H1 (cell line): ENCODE results near the gene IYD. TPM values are rescaled to one million over a fixed set of nuclear protein-coding genes. Genes with fewer than 3 reads are reported as not detected.

Source experiments
- CTCF ChIA-PET: fragments of 300-600 bp; sonication (Branson Sonifier 250); formaldehyde crosslinking; loops from one replicate; lab custom pipeline; 2021; ENCODE audit not compliant: partially characterized antibody; lab: Charles Lee
- POLR2A ChIA-PET: fragments of 300-600 bp; sonication (Branson Sonifier 250); formaldehyde crosslinking; loops from one replicate; lab custom pipeline; 2021; ENCODE audit warnings: inconsistent platforms; ENCODE audit not compliant: partially characterized antibody; lab: Charles Lee
- DNase-seq, 2 experiments: peaks; one replicate each; pipeline versions ENCODE4 v3.0.0 to v3.0.0-alpha.2; 2010 to 2022; ENCODE audit warnings: low spot score in 2 of 2, low read depth in 1 of 2, mixed read lengths in 1 of 2
- FAIRE-seq: peaks from 2 replicates; lab custom pipeline; 2011; peaks lifted over from hg19 to GRCh38; lab: Jason Lieb, UNC
- H2AFZ ChIP-seq: 2 replicates; pipeline ENCODE4 v1.8.1; 2012; ENCODE audit warnings: low read length, inconsistent platforms
- H2AK5ac ChIP-seq: 2 replicates; pipeline ENCODE4 v1.6.1; 2013; ENCODE audit warnings: low read depth, low read length
- H2BK120ac ChIP-seq: replicated peaks from 2 replicates; pipeline ENCODE3; 2013; ENCODE audit warnings: low read depth, low read length, inconsistent platforms
- H2BK12ac ChIP-seq: 2 replicates; pipeline ENCODE4 v1.6.1; 2013; ENCODE audit warnings: low read depth, low read length
- H2BK15ac ChIP-seq: 2 replicates; pipeline ENCODE4 v1.6.1; 2013; ENCODE audit warnings: low read length
- H2BK20ac ChIP-seq: 2 replicates; pipeline ENCODE4 v1.6.1; 2013; ENCODE audit warnings: low read length
- H2BK5ac ChIP-seq: 2 replicates; pipeline ENCODE4 v1.6.1; 2013; ENCODE audit warnings: low read depth, low read length
- H3K14ac ChIP-seq: 2 replicates; pipeline ENCODE4 v1.6.1; 2013; ENCODE audit warnings: inconsistent platforms; ENCODE audit not compliant: insufficient read length
- H3K18ac ChIP-seq: 2 replicates; pipeline ENCODE4 v1.6.1; 2013; ENCODE audit warnings: low read length; ENCODE audit errors: extremely low read depth
- H3K23ac ChIP-seq: 2 replicates; pipeline ENCODE4 v1.6.1; 2013; ENCODE audit warnings: inconsistent platforms; ENCODE audit not compliant: insufficient read length
- H3K23me2 ChIP-seq: 2 replicates; pipeline ENCODE4 v1.6.1; 2013; ENCODE audit warnings: low read depth, low read length
- H3K27ac ChIP-seq: 2 replicates; pipeline ENCODE4 v1.6.1; 2011; ENCODE audit warnings: low read depth, low read length, inconsistent platforms
- H3K27me3 ChIP-seq, 4 experiments: replicated peaks in 1 of 4; 1 replicate in 1 of 4; 2 replicates in 3 of 4; pipeline versions ENCODE4 v1.6.1 to v1.8.1; 2011 to 2013; ENCODE audit warnings: low read length in 3 of 4, mild to moderate bottlenecking in 3 of 4, inconsistent platforms in 2 of 4, mixed read lengths in 2 of 4, moderate library complexity in 1 of 4; ENCODE audit not compliant: control insufficient read depth in 3 of 4, insufficient read depth in 3 of 4; ENCODE audit errors: extremely low read depth in 1 of 4
- H3K36me3 ChIP-seq, 4 experiments: 2 replicates each; pipeline versions ENCODE4 v1.6.1 to v1.8.1; 2011 to 2013; ENCODE audit warnings: mild to moderate bottlenecking in 4 of 4, low read length in 3 of 4, moderate library complexity in 2 of 4, control low read depth in 1 of 4, inconsistent platforms in 1 of 4; ENCODE audit not compliant: insufficient read depth in 4 of 4, control insufficient read depth in 2 of 4
- H3K4ac ChIP-seq: replicated peaks from 2 replicates; pipeline ENCODE3; 2013; ENCODE audit warnings: low read length, low read depth, mixed read lengths, inconsistent platforms; ENCODE audit not compliant: insufficient read length
- H3K4me1 ChIP-seq, 4 experiments: replicated peaks in 1 of 4; 1 replicate in 1 of 4; 2 replicates in 3 of 4; pipeline versions ENCODE4 v1.6.1 to v1.8.1; 2011 to 2013; ENCODE audit warnings: low read length in 3 of 4, inconsistent platforms in 2 of 4, mixed read lengths in 1 of 4; ENCODE audit not compliant: insufficient read depth in 4 of 4, control insufficient read depth in 3 of 4
- H3K4me2 ChIP-seq, 2 experiments: 2 replicates each; pipeline versions ENCODE4 v1.6.1 to v1.8.1; 2011 to 2013; ENCODE audit warnings: low read depth in 2 of 2, low read length in 2 of 2, control low read depth in 1 of 2, inconsistent platforms in 1 of 2, mild to moderate bottlenecking in 1 of 2; ENCODE audit not compliant: insufficient read depth in 1 of 2
- H3K4me3 ChIP-seq, 4 experiments: fragments of 200-600, 300-600 bp in 1 of 4; sonication (generic), shearing (Covaris generic), sonication (Bioruptor Twin) in 1 of 4; 2 replicates each; pipeline versions ENCODE4 v1.5.1 to v1.8.1; 2011 to 2016; ENCODE audit warnings: low read length in 4 of 4, low read depth in 3 of 4, control low read depth in 2 of 4, inconsistent platforms in 2 of 4, mild to moderate bottlenecking in 2 of 4, mixed read lengths in 1 of 4, moderate library complexity in 1 of 4; ENCODE audit not compliant: insufficient read depth in 2 of 4; ENCODE audit errors: extremely low read depth in 1 of 4
- H3K56ac ChIP-seq: replicated peaks from 2 replicates; pipeline ENCODE3; 2013; ENCODE audit warnings: low read depth, mild to moderate bottlenecking, mixed read lengths, low read length, inconsistent platforms; ENCODE audit not compliant: insufficient read length
- H3K79me1 ChIP-seq: 2 replicates; pipeline ENCODE4 v1.6.1; 2013; ENCODE audit warnings: low read depth, low read length, control low read depth
- H3K79me2 ChIP-seq, 2 experiments: 2 replicates each; pipeline versions ENCODE4 v1.6.1 to v1.8.1; 2012 to 2013; ENCODE audit warnings: low read length in 2 of 2, mild to moderate bottlenecking in 2 of 2, inconsistent platforms in 1 of 2; ENCODE audit not compliant: insufficient read depth in 2 of 2, control insufficient read depth in 1 of 2
- H3K9ac ChIP-seq, 4 experiments: replicated peaks in 1 of 4; 1 replicate in 1 of 4; 2 replicates in 3 of 4; pipeline versions ENCODE4 v1.6.1 to v1.8.1; 2011 to 2013; ENCODE audit warnings: low read depth in 3 of 4, low read length in 3 of 4, control low read depth in 2 of 4, mild to moderate bottlenecking in 2 of 4, moderate library complexity in 2 of 4, inconsistent platforms in 1 of 4; ENCODE audit errors: extremely low read depth in 1 of 4
- H3K9me3 ChIP-seq, 2 experiments: 2 replicates each; pipeline versions ENCODE4 v1.6.1 to v1.8.1; 2012 to 2013; ENCODE audit warnings: mild to moderate bottlenecking in 2 of 2, moderate library complexity in 2 of 2, control low read depth in 1 of 2, inconsistent platforms in 1 of 2, low read depth in 1 of 2, low read length in 1 of 2, mixed read lengths in 1 of 2; ENCODE audit not compliant: insufficient read depth in 2 of 2
- H4K20me1 ChIP-seq, 2 experiments: replicated peaks in 1 of 2; 2 replicates each; pipeline versions ENCODE3 to v1.8.1; 2011 to 2013; ENCODE audit warnings: inconsistent platforms in 2 of 2, low read length in 2 of 2, mild to moderate bottlenecking in 1 of 2; ENCODE audit not compliant: insufficient read depth in 2 of 2, control insufficient read depth in 1 of 2
- H4K5ac ChIP-seq: 2 replicates; pipeline ENCODE4 v1.6.1; 2013; ENCODE audit warnings: low read length, low read depth, mixed read lengths, inconsistent platforms; ENCODE audit not compliant: insufficient read length
- H4K8ac ChIP-seq: 2 replicates; pipeline ENCODE4 v1.8.0; 2013; ENCODE audit warnings: mild to moderate bottlenecking, moderate library complexity, low read length, inconsistent platforms; ENCODE audit not compliant: insufficient read depth; ENCODE audit errors: extremely low read depth
- H4K91ac ChIP-seq: replicated peaks from 2 replicates; pipeline ENCODE3; 2013; ENCODE audit warnings: low read length, mixed read lengths, inconsistent platforms; ENCODE audit not compliant: insufficient read length
- CTCF ChIP-seq, 3 experiments: IDR thresholded peaks; 1 replicate in 2 of 3; 2 replicates in 1 of 3; pipeline versions ENCODE4 v1.5.1 to v1.6.1; 2011; ENCODE audit warnings: low read length in 3 of 3, mild to moderate bottlenecking in 3 of 3, inconsistent platforms in 2 of 3, low read depth in 1 of 3, moderate library complexity in 1 of 3; ENCODE audit not compliant: insufficient read depth in 1 of 3; ENCODE audit errors: control extremely low read depth in 1 of 3
- KDM1A ChIP-seq: fragments of 200-600, 300-600 bp; sonication (generic); IDR thresholded peaks from 2 replicates; pipeline ENCODE4 v1.7.1; 2016; ENCODE audit warnings: mild to moderate bottlenecking, low read length, borderline replicate concordance
- KDM4A ChIP-seq: IDR thresholded peaks from one replicate; pipeline ENCODE4 v1.7.1; 2012; ENCODE audit warnings: low read depth, mild to moderate bottlenecking, moderate library complexity, low read length, inconsistent platforms; ENCODE audit not compliant: severe bottlenecking
- MAFK ChIP-seq: IDR thresholded peaks from 2 replicates; pipeline ENCODE4 v1.6.1; 2012; ENCODE audit warnings: low read depth, mild to moderate bottlenecking, improper control_type of control experiment, low read length
- MAX ChIP-seq: IDR thresholded peaks from 2 replicates; pipeline ENCODE4 v1.6.1; 2012; ENCODE audit warnings: inconsistent platforms
- SIRT6 ChIP-seq: IDR thresholded peaks from one replicate; pipeline ENCODE4 v1.7.1; 2012; ENCODE audit warnings: low read length, inconsistent platforms
- SP2 ChIP-seq: IDR thresholded peaks from 2 replicates; pipeline ENCODE4 v1.6.1; 2012; ENCODE audit warnings: mild to moderate bottlenecking, low read length, inconsistent platforms
- WGBS, 2 experiments: shearing (Covaris generic) in 1 of 2; methylation state at CpG; one replicate each; pipeline versions ENCODE4 v1.1.6 to v1.1.7; 2013 to 2015; ENCODE audit warnings: low lambda C conversion rate in 2 of 2, mixed read lengths in 2 of 2, inconsistent platforms in 1 of 2, low coverage in 1 of 2, missing lambda C conversion rate in 1 of 2; ENCODE audit not compliant: insufficient replicate concordance in 2 of 2, insufficient coverage in 1 of 2, insufficient read length in 1 of 2; ENCODE audit errors: extremely low coverage in 1 of 2, missing lambda C conversion rate in 1 of 2; 5-methylcytosine and 5-hydroxymethylcytosine counted together
- polyA plus RNA-seq, 7 experiments: library from polyadenylated mRNA; depleted of rRNA in 3 of 7; stranded (reverse) in 5 of 7; unstranded in 2 of 7; fragments of >200 nt in 5 of 7; fragments of 200-250 nt in 2 of 7; gene quantifications; 1 replicate in 5 of 7; 2 replicates in 1 of 7; 4 replicates in 1 of 7; pipeline versions ENCODE4 v1.2.1 to v1.2.3, GENCODE V29; 2011 to 2013; ENCODE audit warnings: missing spikeins in 2 of 7, mixed read lengths in 2 of 7
- total RNA-seq: library from RNA; stranded (reverse); fragmentation: NEBNext Ultra II Directional; extraction: Animal tissue kit (Norgen Biotek cat#: 25700); gene quantifications from 2 replicates; pipeline ENCODE4 v1.2.1, GENCODE V29; 2021

The IYD gene
- total and polyA plus RNA-seq, 2 of the 8 experiments (the other 6 are each of a cell fraction or from before 2014, with no cell fraction given): not detected

GRCh38 chr6:150435360-150435759 is 66.5 kb downstream of the IYD start:
- 97% methylated on average over 3 of the region's 3 CpGs; no CpG with 5 or more reads in 1 of the 2 experiments for WGBS, 2 experiments
- Histone ChIP-seq H3K23me2 (no peaks in the 10 kb centered on the region), H3K14ac (no peak overlapping the region), H2BK5ac (no peak overlapping the region), H3K18ac (no peak overlapping the region), H3K56ac (no peak overlapping the region), H3K4me1 (no peaks in the 10 kb centered on the region), H4K5ac (no peak overlapping the region), H3K9me3 (no peaks in the 10 kb centered on the region), H3K36me3 (no peaks in the 10 kb centered on the region), H2AFZ (no peak overlapping the region), H3K79me1 (no peaks in the 10 kb centered on the region), H2BK20ac (no peak overlapping the region), H2BK120ac (no peak overlapping the region), H3K23ac (no peak overlapping the region), H3K4ac (no peak overlapping the region), H2BK12ac (no peak overlapping the region), H2BK15ac (no peak overlapping the region), H3K27me3 (no peaks in the 10 kb centered on the region), H3K4me2 (no peak overlapping the region), H4K91ac (no peak overlapping the region), H4K8ac (no peak overlapping the region), H2AK5ac (no peak overlapping the region), H3K9ac (no peak overlapping the region), H3K79me2 (no peaks in the 10 kb centered on the region), H3K27ac (no peak overlapping the region), H4K20me1 (no peaks in the 10 kb centered on the region), H3K4me3 (no peak overlapping the region)
- FAIRE-seq (no peak), DNase-seq (no peak)
- POLR2A ChIA-PET: no interaction called here
- CTCF ChIA-PET: no interaction called here
- TF ChIP-seq SIRT6 (no peak), KDM4A (no peak), CTCF (IDR thresholded peaks at IDR 0.05; ENCODE audit: control extremely low read depth in 1 of 3, insufficient read depth in 1 of 3, low read depth in 1 of 3, low read length in 3 of 3) (no peak), SP2 (no peak), MAX (no peak), KDM1A (no peak), MAFK (no peak)
